Fibroblast of lung (primary cell): ENCODE measurements around the gene CXADR. TPM values are rescaled to one million over a fixed set of nuclear protein-coding genes. Genes with fewer than 3 reads are reported as not detected.

ENCODE experiments used
- DNase-seq, 2 donors: peaks; one replicate each; pipeline versions ENCODE4 v3.0.0 to v3.0.0-alpha.2; 2010; ENCODE audit warnings: low read depth in 2 of 2
- H2AFZ ChIP-seq: 2 replicates; pipeline ENCODE4 v1.5.1; 2012; ENCODE audit warnings: low read length, control low read depth, inconsistent platforms
- H3K27ac ChIP-seq: 2 replicates; pipeline ENCODE4 v1.5.1; 2011; ENCODE audit warnings: low read length, control low read depth; ENCODE audit not compliant: insufficient read depth
- H3K27me3 ChIP-seq: 2 replicates; pipeline ENCODE4 v1.5.1; 2011; ENCODE audit warnings: mild to moderate bottlenecking, low read length; ENCODE audit not compliant: control insufficient read depth, insufficient read depth
- H3K36me3 ChIP-seq: 2 replicates; pipeline ENCODE4 v1.5.1; 2011; ENCODE audit warnings: low read length; ENCODE audit not compliant: control insufficient read depth, insufficient read depth
- H3K4me1 ChIP-seq: 2 replicates; pipeline ENCODE4 v1.5.1; 2011; ENCODE audit warnings: low read length; ENCODE audit not compliant: control insufficient read depth, insufficient read depth; ENCODE audit errors: extremely low read depth
- H3K4me2 ChIP-seq: 2 replicates; pipeline ENCODE4 v1.5.1; 2011; ENCODE audit warnings: low read length, control low read depth; ENCODE audit not compliant: insufficient read depth; ENCODE audit errors: extremely low read depth
- H3K4me3 ChIP-seq, 4 experiments: fragments of 200-600 bp in 1 of 4; sonication (generic) in 1 of 4; replicated peaks in 1 of 4; 2 replicates each; pipeline ENCODE4 v1.5.1; 2011 to 2016; ENCODE audit warnings: low read length in 4 of 4, low read depth in 3 of 4, mild to moderate bottlenecking in 3 of 4, control low read depth in 2 of 4, inconsistent platforms in 1 of 4, mixed read lengths in 1 of 4; ENCODE audit not compliant: insufficient read depth in 1 of 4; ENCODE audit errors: control extremely low read depth in 1 of 4
- H3K79me2 ChIP-seq: 2 replicates; pipeline ENCODE4 v1.5.1; 2012; ENCODE audit warnings: mild to moderate bottlenecking, low read length, inconsistent platforms; ENCODE audit not compliant: control insufficient read depth, insufficient read depth
- H3K9ac ChIP-seq: 2 replicates; pipeline ENCODE4 v1.5.1; 2011; ENCODE audit warnings: mild to moderate bottlenecking, low read length, control low read depth; ENCODE audit not compliant: insufficient read depth
- H3K9me3 ChIP-seq: 2 replicates; pipeline ENCODE4 v1.5.1; 2012; ENCODE audit warnings: low read depth, low read length; ENCODE audit not compliant: control insufficient read depth, insufficient read depth
- H4K20me1 ChIP-seq: 2 replicates; pipeline ENCODE4 v1.5.1; 2011; ENCODE audit warnings: low read length; ENCODE audit not compliant: control insufficient read depth, insufficient read depth; ENCODE audit errors: extremely low read depth
- CTCF ChIP-seq, 2 donors: IDR thresholded peaks in 1 of 2; conservative IDR thresholded peaks in 1 of 2; 1 replicate in 1 of 2; 2 replicates in 1 of 2; pipeline ENCODE4 v1.5.1; 2011 to 2012; ENCODE audit warnings: low read length in 2 of 2, control low read depth in 1 of 2, inconsistent platforms in 1 of 2, low read depth in 1 of 2, mild to moderate bottlenecking in 1 of 2
- EZH2 ChIP-seq: IDR thresholded peaks from 2 replicates; pipeline ENCODE4 v1.5.1; 2012; ENCODE audit warnings: low read length, control low read depth, mild to moderate bottlenecking; ENCODE audit errors: missing control alignments
- polyA plus RNA-seq, 2 donors: library from polyadenylated mRNA; depleted of rRNA in 1 of 2; stranded (reverse) in 1 of 2; unstranded in 1 of 2; fragments of >200 nt; gene quantifications; 2 replicates each; pipeline ENCODE4 v1.2.1, GENCODE V29; 2011 to 2012; ENCODE audit warnings: missing spikeins in 1 of 2
- total RNA-seq: library from RNA; depleted of rRNA; stranded (reverse); fragments of >200 nt; gene quantifications from 2 replicates; pipeline ENCODE4 v1.2.1, GENCODE V29; 2014

CXADR gene
- total and polyA plus RNA-seq, 2 donors (not counting 1 experiment from before 2014, with no cell fraction given): 0.69 to 9.9 TPM

DNA sequence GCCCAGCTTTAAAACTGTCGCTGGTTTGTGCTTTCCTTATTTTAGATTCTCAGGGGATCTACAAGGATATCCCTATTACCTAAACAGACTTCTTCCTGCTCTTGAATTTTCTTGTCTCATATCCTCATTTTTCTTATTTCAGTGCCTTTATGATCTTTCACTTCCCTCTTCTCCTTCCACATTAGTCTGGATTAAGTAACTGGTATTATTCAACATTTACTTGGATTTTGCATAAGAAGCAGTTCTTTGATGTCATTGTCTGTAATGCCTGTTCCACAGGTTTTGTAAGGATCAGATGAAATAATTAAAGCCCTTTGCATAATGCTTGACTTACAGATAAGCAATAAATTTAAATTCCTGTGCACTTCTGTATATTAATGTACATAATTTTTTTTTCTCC lies 26.5 kb downstream of the CXADR start:
- TF ChIP-seq EZH2: no peak
- Histone ChIP-seq H3K79me2 (no peaks in the 10 kb centered on the region), H3K9me3 (no peaks in the 10 kb centered on the region), H3K4me3 (no peak overlapping the region), H4K20me1 (no peaks in the 10 kb centered on the region), H3K27me3 (no peaks in the 10 kb centered on the region), H3K36me3 (no peaks in the 10 kb centered on the region), H3K4me2 (no peak overlapping the region), H3K27ac (no peak overlapping the region), H3K4me1 (no peaks in the 10 kb centered on the region), H3K9ac (no peak overlapping the region), H2AFZ (no peak overlapping the region)
- DNase-seq: no peak

DNA sequence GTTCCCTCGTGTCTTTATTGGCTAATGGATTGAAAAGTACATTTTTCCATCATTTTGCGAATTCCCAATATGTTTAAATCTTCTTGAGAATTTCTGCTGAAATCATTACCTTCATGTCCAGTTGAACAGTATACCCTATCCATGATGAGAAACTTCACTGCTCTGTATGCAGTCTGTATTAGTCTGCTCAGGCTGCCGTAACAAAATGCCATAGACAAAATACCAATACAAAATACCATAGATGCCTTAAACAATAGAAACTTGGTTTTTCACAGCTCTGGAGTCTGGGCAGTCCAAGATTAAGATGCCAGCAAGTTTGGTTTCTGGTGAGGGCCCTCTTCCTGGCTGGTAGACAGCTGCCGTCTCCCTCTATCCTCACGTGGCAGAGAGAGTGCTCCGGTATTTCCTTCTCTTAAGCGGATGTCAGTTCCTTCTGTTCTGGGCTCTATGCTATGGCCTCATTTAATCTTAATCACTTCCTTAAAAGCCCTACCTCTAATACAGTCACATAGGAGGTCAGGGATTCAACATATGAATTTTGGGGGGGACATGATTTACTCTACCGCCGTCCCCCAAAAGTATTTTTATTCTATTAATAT lies 27.0 kb downstream of the CXADR start:
- no peaks in the 10 kb centered on the region for H3K9me3 ChIP-seq
- no peak overlapping the region for H3K27ac ChIP-seq
- no peak overlapping the region for H3K4me2 ChIP-seq
- no peak overlapping the region for H3K4me3 ChIP-seq
- DNase-seq: no peak
- no peaks in the 10 kb centered on the region for H3K27me3 ChIP-seq
- no peaks in the 10 kb centered on the region for H3K79me2 ChIP-seq
- no peaks in the 10 kb centered on the region for H3K4me1 ChIP-seq
- TF ChIP-seq EZH2 (no peak), CTCF (conservative IDR thresholded peaks at IDR 0.05 in 1 of 2, IDR thresholded peaks at IDR 0.05 in 1 of 2; ENCODE audit: low read depth in 1 of 2, low read length in 2 of 2) (no peak)
- H3K36me3 ChIP-seq: no peaks in the 10 kb centered on the region
- H3K9ac ChIP-seq: no peak overlapping the region
- H2AFZ ChIP-seq: no peak overlapping the region
- H4K20me1 ChIP-seq: no peaks in the 10 kb centered on the region

DNA sequence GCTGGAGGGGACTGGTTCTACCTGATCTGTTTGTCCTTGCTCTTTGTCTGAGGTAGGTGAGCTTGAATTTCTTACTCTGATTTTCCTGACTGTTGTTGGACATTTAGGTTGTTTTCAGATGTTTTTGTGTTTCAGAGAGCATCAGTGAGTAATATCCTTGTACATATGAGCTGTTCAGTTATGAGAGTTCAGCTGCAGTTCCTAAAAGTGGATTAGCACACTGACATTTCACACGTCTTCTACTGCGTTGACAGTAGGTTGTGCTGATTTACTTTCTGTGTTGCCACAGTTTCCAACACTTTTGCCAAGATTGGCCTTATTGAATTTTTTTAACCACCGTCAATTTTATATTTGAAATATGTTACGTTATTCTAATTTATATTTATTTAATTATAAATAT lies 27.7 kb downstream of the CXADR start:
- Histone ChIP-seq H3K4me3 (no peak overlapping the region), H2AFZ (no peak overlapping the region), H3K9ac (no peak overlapping the region), H3K79me2 (no peaks in the 10 kb centered on the region), H3K4me1 (no peaks in the 10 kb centered on the region), H3K36me3 (no peaks in the 10 kb centered on the region), H3K9me3 (no peaks in the 10 kb centered on the region), H4K20me1 (no peaks in the 10 kb centered on the region), H3K4me2 (no peak overlapping the region), H3K27me3 (no peaks in the 10 kb centered on the region), H3K27ac (no peak overlapping the region)
- TF ChIP-seq EZH2 (no peak), CTCF (conservative IDR thresholded peaks at IDR 0.05 in 1 of 2, IDR thresholded peaks at IDR 0.05 in 1 of 2; ENCODE audit: low read depth in 1 of 2, low read length in 2 of 2) (no peak)
- DNase-seq: no peak
